K562 (cell line): ENCODE results near the gene DCAF12. TPM values are rescaled to one million over a fixed set of nuclear protein-coding genes. Genes with fewer than 3 reads are reported as not detected.

ENCODE experiments used
- ATF1 ChIP-seq, 2 experiments: fragments of 450-650 bp in 1 of 2; IDR thresholded peaks; 2 replicates each; pipeline ENCODE4 v1.6.1; 2016; ENCODE audit warnings: missing compliant biosample characterization in 1 of 2, missing genetic modification characterization in 1 of 2
- ATF7 ChIP-seq: fragments of 450-650 bp; IDR thresholded peaks from 2 replicates; pipeline ENCODE4 v1.7.1; 2014; ENCODE audit warnings: mild to moderate bottlenecking, moderate library complexity
- C11orf30 ChIP-seq: fragments of 450-650 bp; IDR thresholded peaks from 2 replicates; pipeline ENCODE4 v1.6.1; 2016; ENCODE audit warnings: low read depth, mild to moderate bottlenecking
- CTBP1 ChIP-seq: fragments of 450-650 bp; IDR thresholded peaks from 2 replicates; pipeline ENCODE4 v1.6.1; 2016; ENCODE audit warnings: borderline replicate concordance
- DEAF1 ChIP-seq: fragments of 450-650 bp; formaldehyde crosslinking; IDR thresholded peaks from 2 replicates; pipeline ENCODE4 v1.4.0; 2020; ENCODE audit warnings: mild to moderate bottlenecking, moderate library complexity
- DMBX1 ChIP-seq: fragments of 250-450 bp; sonication (Bioruptor Pico); IDR thresholded peaks from 2 replicates; pipeline ENCODE4 v1.8.0; 2022; ENCODE audit warnings: inconsistent platforms, mild to moderate bottlenecking, moderate library complexity, borderline replicate concordance
- EP400 ChIP-seq: fragments of 450-650 bp; IDR thresholded peaks from 2 replicates; pipeline ENCODE4 v1.6.1; 2017; ENCODE audit warnings: antibody characterized with exemption, mild to moderate bottlenecking, moderate library complexity
- FOSL1 ChIP-seq: fragments of 200-800 bp; sonication (Bioruptor generic); conservative IDR thresholded peaks from 2 replicates; pipeline ENCODE4 v1.6.1; 2016; ENCODE audit warnings: missing genetic modification characterization, missing compliant biosample characterization
- FOXK2 ChIP-seq, 2 experiments: fragments of 450-650 bp; IDR thresholded peaks in 1 of 2; conservative IDR thresholded peaks in 1 of 2; 2 replicates each; pipeline ENCODE4 v1.6.1; 2016; ENCODE audit warnings: low read depth in 2 of 2, mild to moderate bottlenecking in 1 of 2
- HNRNPLL ChIP-seq: fragments of 200-400 bp; formaldehyde crosslinking; IDR thresholded peaks from 2 replicates; pipeline ENCODE4 v1.6.1; 2017; ENCODE audit warnings: low read length, low read depth, mild to moderate bottlenecking; ENCODE audit not compliant: poor library complexity, severe bottlenecking
- HOXB6 ChIP-seq: fragments of 250-450 bp; sonication (Bioruptor Pico); IDR thresholded peaks from 2 replicates; pipeline ENCODE4 v1.5.1; 2022; ENCODE audit warnings: mild to moderate bottlenecking, borderline replicate concordance
- KLF10 ChIP-seq: fragments of 250-450 bp; sonication (Bioruptor Pico); IDR thresholded peaks from 2 replicates; pipeline ENCODE4 v1.6.1; 2021; ENCODE audit warnings: matching md5 sums
- MAFG ChIP-seq: fragments of 450-650 bp; conservative IDR thresholded peaks from 2 replicates; pipeline ENCODE4 v1.6.1; 2016; ENCODE audit warnings: missing genetic modification characterization, missing compliant biosample characterization
- MIER1 ChIP-seq: fragments of 450-650 bp; IDR thresholded peaks from 2 replicates; pipeline ENCODE4 v1.6.1; 2016; ENCODE audit warnings: antibody characterized with exemption, mild to moderate bottlenecking, low read depth
- NRF1 ChIP-seq, 2 experiments: fragments of 450-650 bp; IDR thresholded peaks in 1 of 2; conservative IDR thresholded peaks in 1 of 2; 2 replicates each; pipeline ENCODE4 v1.6.1; 2014; ENCODE audit warnings: mild to moderate bottlenecking in 2 of 2
- PHF8 ChIP-seq: fragments of 200-600 bp; sonication (generic); IDR thresholded peaks from 2 replicates; pipeline ENCODE4 v1.6.1; 2012; ENCODE audit warnings: mixed run types, mild to moderate bottlenecking, inconsistent platforms, low read length, moderate library complexity, borderline replicate concordance
- SIRT6 ChIP-seq: IDR thresholded peaks from one replicate; pipeline ENCODE4 v1.6.1; 2012; ENCODE audit warnings: low read depth, mild to moderate bottlenecking, control low read depth, inconsistent platforms, low read length, moderate library complexity
- SMAD1 ChIP-seq: fragments of 150-350 bp; IDR thresholded peaks from 2 replicates; pipeline ENCODE4 v1.6.1; 2014; ENCODE audit warnings: low read length, low read depth; ENCODE audit not compliant: partially characterized antibody
- SMAD4 ChIP-seq: fragments of 250-450 bp; sonication (Bioruptor Pico); conservative IDR thresholded peaks from 2 replicates; pipeline ENCODE4 v1.8.0; 2021; ENCODE audit warnings: inconsistent platforms, mild to moderate bottlenecking, moderate library complexity
- SMARCC2 ChIP-seq: fragments of 450-650 bp; IDR thresholded peaks from 2 replicates; pipeline ENCODE4 v1.6.1; 2017; ENCODE audit warnings: antibody characterized with exemption, moderate library complexity, mild to moderate bottlenecking, low read depth
- TAF9B ChIP-seq: fragments of 450-650 bp; IDR thresholded peaks from 2 replicates; pipeline ENCODE4 v1.6.1; 2018; ENCODE audit warnings: mild to moderate bottlenecking; ENCODE audit not compliant: partially characterized antibody
- YY1 ChIP-seq, 3 experiments: IDR thresholded peaks; 2 replicates each; pipeline ENCODE4 v1.6.1; 2011; ENCODE audit warnings: low read length in 2 of 3, mild to moderate bottlenecking in 2 of 3, moderate library complexity in 2 of 3, borderline replicate concordance in 1 of 3, control low read depth in 1 of 3, low read depth in 1 of 3; ENCODE audit not compliant: insufficient read depth in 3 of 3, insufficient replicate concordance in 2 of 3, control insufficient read depth in 1 of 3, insufficient read length in 1 of 3; ENCODE audit errors: extremely low read depth in 1 of 3
- ZFX ChIP-seq: sonication (generic); formaldehyde crosslinking; IDR thresholded peaks from 2 replicates; pipeline ENCODE4 v1.8.0; 2022; ENCODE audit warnings: mild to moderate bottlenecking, missing genetic modification reagents, moderate library complexity
- ZKSCAN8 ChIP-seq: fragments of 200-800 bp; sonication (Bioruptor generic); IDR thresholded peaks from 2 replicates; pipeline ENCODE4 v1.6.1; 2016; ENCODE audit warnings: missing genetic modification characterization, missing compliant biosample characterization
- ZNF140 ChIP-seq: fragments of 250-450 bp; sonication (Bioruptor Pico); IDR thresholded peaks from 2 replicates; pipeline ENCODE4 v1.8.0; 2021; ENCODE audit warnings: moderate library complexity, mild to moderate bottlenecking, inconsistent platforms
- ZNF175 ChIP-seq: fragments of 200-800 bp; sonication (Bioruptor generic); IDR thresholded peaks from 2 replicates; pipeline ENCODE4 v1.6.1; 2016; ENCODE audit warnings: low read depth, mild to moderate bottlenecking, missing genetic modification characterization, missing compliant biosample characterization
- ZNF354B ChIP-seq: fragments of 250-450 bp; sonication (Bioruptor Pico); IDR thresholded peaks from 2 replicates; pipeline ENCODE4 v1.4.0; 2020
- ZNF384 ChIP-seq: IDR thresholded peaks from 2 replicates; pipeline ENCODE4 v1.6.1; 2012; ENCODE audit warnings: low read depth, low read length, improper control_type of control experiment
- ZNF584 ChIP-seq: fragments of 200-800 bp; sonication (Bioruptor generic); IDR thresholded peaks from 2 replicates; pipeline ENCODE4 v1.6.1; 2016; ENCODE audit warnings: low read depth, mild to moderate bottlenecking, missing genetic modification characterization, missing compliant biosample characterization
- polyA plus RNA-seq, 8 experiments: library from polyadenylated mRNA; depleted of rRNA in 4 of 8; stranded (reverse) in 5 of 8; unstranded in 3 of 8; fragments of >200 nt; fragmentation: Nextera tagmentation in 2 of 8; fragmentation: Illumina TruSeq in 1 of 8; extraction: Ambion mirVana in 2 of 8; extraction: Trizol in 1 of 8; gene quantifications; 2 replicates each; pipeline versions ENCODE4 v1.2.1 to v1.2.3, GENCODE V29; 2011 to 2014; ENCODE audit warnings: inconsistent platforms in 1 of 8, missing spikeins in 1 of 8
- total RNA-seq, 7 experiments: library from RNA; depleted of rRNA in 6 of 7; stranded (reverse); fragments of >200 nt in 6 of 7; fragmentation: Illumina TruSeq in 2 of 7; extraction: Trizol in 2 of 7; gene quantifications; 2 replicates each; pipeline versions ENCODE4 v1.2.1 to v1.2.3, GENCODE V29; 2011 to 2021; ENCODE audit warnings: low replicate concordance in 1 of 7

DCAF12 gene
- total and polyA plus RNA-seq, 9 of the 15 experiments (the other 6 are each of a cell fraction or from before 2014, with no cell fraction given), result 10.9 to 59.6 (median 30.8) TPM

- TF ChIP-seq ATF1 (CRISPR knock-in tag; IDR thresholded peaks at IDR 0.05) (no peak), ATF1 (tag; IDR thresholded peaks at IDR 0.05) (0 out of 2 replicates have a peak, but pooled peaks have one; percentile 29), ZKSCAN8 (no peak), HNRNPLL (no peak), ZNF140 (CRISPR knock-in tag) (no peak), DEAF1 (CRISPR knock-in tag) (no peak), ATF7 (peak; percentile 79), ZNF175 (CRISPR knock-in tag) (0 out of 2 replicates have a peak, but pooled peaks have one; percentile 39), ZNF354B (CRISPR knock-in tag) (no peak), MIER1 (no peak), KLF10 (CRISPR knock-in tag) (no peak), NRF1 (conservative IDR thresholded peaks at IDR 0.05 in 1 of 2, IDR thresholded peaks at IDR 0.05 in 1 of 2) (peak; percentile 83 to 85), SIRT6 (no peak), FOXK2 (conservative IDR thresholded peaks at IDR 0.05 in 1 of 2, IDR thresholded peaks at IDR 0.05 in 1 of 2; ENCODE audit: low read depth in 2 of 2) (peak; percentile 57 to 58; a peak in 3 of 4 replicates), HOXB6 (CRISPR knock-in tag) (no peak), SMAD4 (CRISPR knock-in tag) (no peak), ZNF384 (no peak), ZNF584 (CRISPR knock-in tag) (0 out of 2 replicates have a peak, but pooled peaks have one; percentile 44), SMAD1 (no peak), DMBX1 (CRISPR knock-in tag) (no peak; the same call in 1 of the 2 replicates), CTBP1 (0 out of 2 replicates have a peak, but pooled peaks have one; percentile 45), FOSL1 (tag) (peak; percentile 90), EP400 (peak; percentile 48), PHF8 (no peak), ZFX (CRISPR knock-in tag) (0 out of 2 replicates have a peak, but pooled peaks have one; percentile 22), SMARCC2 (peak; percentile 37; the same call in 1 of the 2 replicates), YY1 (IDR thresholded peaks at IDR 0.05; ENCODE audit: borderline replicate concordance in 1 of 3, control insufficient read depth in 1 of 3, extremely low read depth in 1 of 3, insufficient read depth in 3 of 3, insufficient read length in 1 of 3, insufficient replicate concordance in 2 of 3, low read depth in 1 of 3, low read length in 2 of 3) (peak in 1 of 3 experiments; percentile 69), TAF9B (peak; percentile 28), MAFG (tag) (peak; percentile 85), C11orf30 (peak; percentile 92)
Observed at GRCh38 chr9:34158362-34158869, 31.9 kb upstream of the DCAF12 start (continued).
